ENCODE measurements around the gene MARS1. TPM values are rescaled to one million over a fixed set of nuclear protein-coding genes. Genes with fewer than 3 reads are reported as not detected.

Gene MARS1
- total RNA-seq, 1 experiment from 2014 or later: 209 TPM

DNA sequence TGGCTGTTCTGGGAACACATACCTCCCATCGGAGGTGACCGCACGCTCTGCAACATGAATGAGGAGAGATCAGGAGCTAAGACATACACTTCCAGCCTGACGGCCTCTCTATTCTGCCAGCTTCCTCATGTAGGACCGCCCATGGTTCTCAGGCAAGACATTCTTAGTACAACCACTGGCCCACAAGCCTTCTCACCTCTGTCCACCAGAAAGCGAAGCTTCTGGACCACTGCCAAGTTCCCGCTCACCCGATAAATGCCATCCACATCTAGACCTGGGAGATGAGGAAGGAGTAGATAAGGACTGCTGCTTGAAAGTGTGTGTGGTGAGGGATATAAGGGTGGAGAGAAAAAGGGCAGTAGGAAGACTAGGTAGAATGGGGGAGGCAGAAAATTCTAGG lies 13.4 kb upstream of the MARS1 start:
- no peak for DNase-seq
- ChIA-PET CTCF (no interaction called here), POLR2A (ENCODE audit: unreplicated experiment) (interaction anchor here (0.7 kb wide), 1 partner anchor 11 kb away, joined by 3 read pairs; no protein-coding TSS in a partner anchor)
- H3K9me3 ChIP-seq (ENCODE audit: low read length): no peaks in the 10 kb centered on the region
- no peaks in the 10 kb centered on the region for H3F3A ChIP-seq (ENCODE audit: low read length, unreplicated experiment)
- H3K4me1 ChIP-seq (ENCODE audit: insufficient read depth, low read length): no peaks in the 10 kb centered on the region
- no peak overlapping the region for H3K27ac ChIP-seq (ENCODE audit: low read length)
- TF ChIP-seq, protein P1, sequence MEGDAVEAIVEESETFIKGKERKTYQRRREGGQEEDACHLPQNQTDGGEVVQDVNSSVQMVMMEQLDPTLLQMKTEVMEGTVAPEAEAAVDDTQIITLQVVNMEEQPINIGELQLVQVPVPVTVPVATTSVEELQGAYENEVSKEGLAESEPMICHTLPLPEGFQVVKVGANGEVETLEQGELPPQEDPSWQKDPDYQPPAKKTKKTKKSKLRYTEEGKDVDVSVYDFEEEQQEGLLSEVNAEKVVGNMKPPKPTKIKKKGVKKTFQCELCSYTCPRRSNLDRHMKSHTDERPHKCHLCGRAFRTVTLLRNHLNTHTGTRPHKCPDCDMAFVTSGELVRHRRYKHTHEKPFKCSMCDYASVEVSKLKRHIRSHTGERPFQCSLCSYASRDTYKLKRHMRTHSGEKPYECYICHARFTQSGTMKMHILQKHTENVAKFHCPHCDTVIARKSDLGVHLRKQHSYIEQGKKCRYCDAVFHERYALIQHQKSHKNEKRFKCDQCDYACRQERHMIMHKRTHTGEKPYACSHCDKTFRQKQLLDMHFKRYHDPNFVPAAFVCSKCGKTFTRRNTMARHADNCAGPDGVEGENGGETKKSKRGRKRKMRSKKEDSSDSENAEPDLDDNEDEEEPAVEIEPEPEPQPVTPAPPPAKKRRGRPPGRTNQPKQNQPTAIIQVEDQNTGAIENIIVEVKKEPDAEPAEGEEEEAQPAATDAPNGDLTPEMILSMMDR (conservative IDR thresholded peaks at IDR 0.05; ENCODE audit: low read depth, low read length): no peak
- TF ChIP-seq EZH2 (IDR thresholded peaks at IDR 0.05; ENCODE audit: low read length, unreplicated experiment) (no peak), EZH2phosphoT487 (IDR thresholded peaks at IDR 0.05; ENCODE audit: borderline replicate concordance, low read length) (no peak)
- H2AFZ ChIP-seq (ENCODE audit: low read length): no peak overlapping the region
- BruUV-seq (replicated peaks): no TSS peak
- H3K79me2 ChIP-seq (ENCODE audit: low read length): no peaks in the 10 kb centered on the region
- H3K27me3 ChIP-seq (ENCODE audit: low read length): peaks cover 60% of the 10 kb centered on the region
- ATAC-seq: no peak
- H3K9me2 ChIP-seq (replicated peaks; ENCODE audit: low read length): no peaks in the 10 kb centered on the region
- H3K4me3 ChIP-seq (ENCODE audit: low read length): no peak overlapping the region
- intact Hi-C loops (cut with micrococcal nuclease): no loop called here
- H3K4me2 ChIP-seq (ENCODE audit: low read length): no peak overlapping the region
- no peaks in the 10 kb centered on the region for H4K20me1 ChIP-seq (ENCODE audit: low read length)
- H3K36me3 ChIP-seq (ENCODE audit: low read depth, low read length): no peaks in the 10 kb centered on the region
- H3K9ac ChIP-seq (ENCODE audit: low read length): no peak overlapping the region

DNA sequence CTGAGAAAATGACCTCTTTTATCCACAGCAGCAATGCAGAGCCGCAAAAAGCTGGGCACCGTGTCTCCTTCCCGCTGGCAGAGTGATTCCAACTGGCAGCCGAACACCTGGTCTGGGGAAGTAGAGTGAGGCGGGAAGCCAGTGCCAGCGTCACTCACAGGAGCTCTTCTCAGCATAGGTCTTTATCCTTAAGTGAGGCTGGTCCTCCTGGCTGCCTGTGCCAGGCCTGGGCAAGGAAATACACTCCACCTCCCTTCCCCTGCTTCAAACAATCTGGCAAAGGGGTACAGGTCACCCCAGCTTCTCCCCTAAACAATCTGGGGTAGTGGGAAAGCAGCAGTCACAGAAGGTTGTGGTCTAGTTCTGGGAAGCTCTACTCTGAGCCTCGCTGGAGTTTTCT lies 13.0 kb upstream of the MARS1 start:
- H3K27me3 ChIP-seq (ENCODE audit: low read length): peaks cover 59% of the 10 kb centered on the region
- no TSS peak for BruUV-seq (replicated peaks)
- H3K9me2 ChIP-seq (replicated peaks; ENCODE audit: low read length): no peaks in the 10 kb centered on the region
- CTCF ChIA-PET: interaction anchor here (0.8 kb wide), 1 partner anchor 232 kb away, joined by 4 read pairs; no protein-coding TSS in a partner anchor
- no peak overlapping the region for H3K4me3 ChIP-seq (ENCODE audit: low read length)
- H3K4me1 ChIP-seq (ENCODE audit: insufficient read depth, low read length): no peaks in the 10 kb centered on the region
- H3K4me2 ChIP-seq (ENCODE audit: low read length): no peak overlapping the region
- no peaks in the 10 kb centered on the region for H3K79me2 ChIP-seq (ENCODE audit: low read length)
- TF ChIP-seq, protein P1 (conservative IDR thresholded peaks at IDR 0.05; ENCODE audit: low read depth, low read length): no peak
- no peak for TF ChIP-seq EZH2 (IDR thresholded peaks at IDR 0.05; ENCODE audit: low read length, unreplicated experiment)
- no peak for TF ChIP-seq EZH2phosphoT487 (IDR thresholded peaks at IDR 0.05; ENCODE audit: borderline replicate concordance, low read length)
- no peaks in the 10 kb centered on the region for H4K20me1 ChIP-seq (ENCODE audit: low read length)
- H3K9me3 ChIP-seq (ENCODE audit: low read length): no peaks in the 10 kb centered on the region
- no peaks in the 10 kb centered on the region for H3K36me3 ChIP-seq (ENCODE audit: low read depth, low read length)
- ATAC-seq (no peak; the same call in 1 of the 2 replicates), DNase-seq (no peak)
- H3K27ac ChIP-seq (ENCODE audit: low read length): no peak overlapping the region
- H3K9ac ChIP-seq (ENCODE audit: low read length): no peak overlapping the region
- intact Hi-C loops (cut with micrococcal nuclease): no loop called here
- H2AFZ ChIP-seq (ENCODE audit: low read length): no peak overlapping the region
- no peaks in the 10 kb centered on the region for H3F3A ChIP-seq (ENCODE audit: low read length, unreplicated experiment)
- POLR2A ChIA-PET (ENCODE audit: unreplicated experiment): interaction anchor here (0.7 kb wide), 1 partner anchor 12 kb away, joined by 3 read pairs; no protein-coding TSS in a partner anchor
